Measurements from ENCODE around the gene LHFPL6. TPM values are rescaled to one million over a fixed set of nuclear protein-coding genes. Genes with fewer than 3 reads are reported as not detected.

The LHFPL6 gene
- total RNA-seq, 1 experiment from 2014 or later = 12.7 TPM

DNA sequence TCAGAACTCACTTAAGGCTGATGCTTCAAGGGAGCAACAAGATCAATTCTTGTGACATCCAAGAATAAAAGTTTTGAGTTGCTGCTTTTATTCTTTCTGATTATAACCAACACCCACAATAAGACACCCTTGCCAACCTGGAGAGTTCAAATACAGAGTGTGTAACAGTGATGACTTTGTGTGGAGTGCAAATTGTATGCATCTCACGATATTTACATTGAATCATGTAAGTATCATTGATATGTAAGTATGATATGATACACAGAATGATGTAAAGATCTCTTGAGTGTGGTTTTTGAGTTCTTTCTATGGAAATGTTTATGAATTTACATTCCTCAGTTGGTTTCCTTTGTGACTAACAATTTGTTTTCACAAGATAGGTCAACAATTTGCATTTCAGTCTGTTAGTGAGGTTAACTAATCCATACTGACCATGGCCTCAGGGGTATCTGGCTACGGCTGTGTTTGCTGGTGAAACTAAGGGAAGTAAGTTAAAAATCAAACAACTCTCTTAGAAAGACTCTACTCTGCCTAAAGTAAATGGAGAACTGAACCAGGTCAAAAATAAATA is 12.4 kb downstream of the LHFPL6 start:
- DNase-seq (ENCODE audit: low read depth) = no peak

DNA sequence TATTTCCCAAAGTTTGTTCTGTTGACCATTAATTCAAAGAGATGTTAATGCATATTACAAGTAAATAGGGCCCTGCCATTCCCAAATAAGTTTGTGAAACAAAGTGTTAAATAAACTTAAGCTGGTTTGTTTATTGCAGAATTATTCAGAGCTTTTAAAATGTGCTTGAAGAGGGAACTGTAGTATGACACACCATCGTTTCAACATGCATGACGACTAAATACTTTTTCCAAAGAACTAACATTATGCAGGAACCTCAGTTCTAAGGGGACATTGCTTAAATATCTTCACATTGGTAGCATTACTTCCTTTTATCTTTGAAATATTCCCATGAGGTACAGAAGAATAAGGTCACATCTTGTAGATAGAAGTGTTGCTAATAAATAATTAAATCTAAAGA is 14.6 kb downstream of the LHFPL6 start:
- no peak for DNase-seq (ENCODE audit: low read depth)

DNA sequence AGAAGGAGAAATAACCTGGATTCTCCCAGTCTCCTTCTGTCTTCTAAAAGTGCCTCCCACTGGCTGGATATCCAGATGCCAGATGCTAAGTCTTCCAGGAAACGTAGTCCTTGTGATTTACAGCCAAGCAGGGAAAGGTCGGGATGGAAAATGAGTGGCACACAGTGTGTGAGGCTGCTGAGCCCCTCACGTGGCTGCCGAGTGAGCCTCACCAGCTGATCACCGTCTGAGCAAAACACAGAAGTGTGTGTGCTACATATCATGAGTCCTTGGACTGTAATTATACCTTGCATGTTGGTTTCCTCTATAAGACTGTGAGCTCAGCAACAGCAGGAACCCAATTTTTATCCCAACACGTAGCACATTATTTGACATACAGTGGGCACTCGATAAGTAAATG is 15.1 kb downstream of the LHFPL6 start:
- DNase-seq (ENCODE audit: low read depth) = no peak

DNA sequence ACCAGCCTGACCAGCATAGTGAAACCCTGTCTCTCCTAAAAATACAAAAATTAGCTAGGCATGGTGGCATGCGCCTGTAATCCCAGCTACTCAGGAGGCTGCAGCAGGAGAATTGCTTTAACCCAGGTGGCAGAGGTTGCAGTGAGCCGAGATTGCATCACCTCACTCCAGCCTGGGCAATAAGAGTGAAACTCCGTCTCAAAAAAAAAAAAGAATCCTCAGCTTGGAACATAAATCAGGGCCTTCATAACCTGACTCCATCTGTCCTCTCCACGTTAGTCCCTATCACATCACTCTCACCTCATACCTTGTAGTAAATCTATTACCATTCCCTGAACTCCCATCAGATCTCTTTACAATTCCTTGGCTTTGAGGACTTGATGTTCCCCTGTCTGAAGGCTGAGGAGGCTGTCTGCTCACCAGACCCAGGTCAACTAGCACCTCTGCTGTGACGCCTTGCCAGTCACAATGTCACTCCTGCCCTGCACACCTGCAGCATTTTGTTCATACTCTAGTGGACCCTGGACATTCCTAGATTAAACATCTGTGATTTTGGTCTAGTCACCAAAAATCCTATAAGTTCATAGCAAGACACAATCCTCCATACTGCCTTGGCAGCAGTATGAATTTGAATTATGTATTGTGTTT is 15.9 kb downstream of the LHFPL6 start:
- DNase-seq (ENCODE audit: low read depth) = no peak

DNA sequence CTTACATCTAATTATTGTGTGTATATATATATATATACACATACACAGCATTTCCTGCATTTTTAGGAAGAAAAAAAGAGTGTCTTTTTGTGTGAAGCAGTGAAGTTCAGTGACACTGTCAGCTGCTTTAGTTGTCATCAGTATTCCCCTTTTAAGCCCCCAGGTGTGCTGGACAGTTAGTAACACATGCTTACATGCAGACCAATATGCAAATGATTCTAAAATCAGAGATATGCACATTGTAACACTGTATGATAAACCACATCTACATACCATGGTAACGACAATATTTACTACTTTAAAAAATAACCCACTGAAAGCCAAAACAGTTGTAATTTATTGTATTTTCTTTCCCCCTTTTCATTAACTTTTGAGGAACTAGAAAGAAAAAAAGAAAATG is 16.8 kb downstream of the LHFPL6 start:
- no peak for DNase-seq (ENCODE audit: low read depth)

DNA sequence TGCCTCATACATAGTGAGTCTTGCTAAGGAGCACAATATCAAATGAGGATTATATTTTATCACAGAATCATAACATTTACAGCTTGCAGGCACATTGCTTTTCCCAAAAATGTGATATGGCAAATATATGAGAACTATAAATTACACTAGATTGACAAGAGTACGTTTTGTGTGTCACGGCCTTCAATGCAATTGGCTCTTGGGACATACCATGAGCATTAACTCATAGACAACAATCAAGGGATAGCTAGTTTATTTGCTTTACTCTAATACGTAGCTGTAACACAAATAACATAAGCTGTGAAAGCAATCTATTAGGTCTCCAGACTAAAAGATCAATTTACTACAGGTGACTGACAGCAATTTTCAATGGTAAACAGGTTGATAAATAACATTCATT is 17.8 kb downstream of the LHFPL6 start:
- no peak for DNase-seq (ENCODE audit: low read depth)

DNA sequence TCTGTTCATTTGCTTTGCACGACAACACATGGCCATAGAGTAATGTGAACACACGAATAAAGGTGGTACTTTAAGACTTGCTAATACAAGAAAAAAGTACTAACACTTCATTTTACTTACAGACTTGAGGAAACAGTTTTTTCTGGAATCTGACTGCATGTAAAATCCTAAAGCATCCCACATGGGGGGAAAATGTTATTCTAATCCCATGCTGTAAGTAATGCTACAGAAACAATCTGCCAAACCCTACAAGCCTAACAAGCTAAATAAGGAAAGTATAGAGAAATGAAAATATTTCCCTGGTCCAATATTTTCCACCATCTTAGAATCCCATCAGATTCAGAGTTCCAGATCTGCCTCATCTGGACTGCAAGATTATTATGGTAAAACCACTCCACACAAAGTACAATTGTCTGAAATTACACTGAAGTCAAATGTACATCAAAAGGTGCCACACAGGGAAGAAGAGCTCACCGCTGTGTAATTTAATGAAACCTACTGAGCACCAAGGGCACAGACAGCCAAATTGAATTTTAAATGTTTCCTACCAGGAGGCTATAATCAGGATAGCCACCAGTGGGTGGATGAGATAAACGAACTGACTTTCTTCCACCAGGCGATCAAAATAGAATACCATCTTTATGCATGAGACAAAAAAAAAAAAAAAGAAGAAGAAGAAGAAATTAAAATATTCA is 22.0 kb downstream of the LHFPL6 start:
- no peak for DNase-seq (ENCODE audit: low read depth)

DNA sequence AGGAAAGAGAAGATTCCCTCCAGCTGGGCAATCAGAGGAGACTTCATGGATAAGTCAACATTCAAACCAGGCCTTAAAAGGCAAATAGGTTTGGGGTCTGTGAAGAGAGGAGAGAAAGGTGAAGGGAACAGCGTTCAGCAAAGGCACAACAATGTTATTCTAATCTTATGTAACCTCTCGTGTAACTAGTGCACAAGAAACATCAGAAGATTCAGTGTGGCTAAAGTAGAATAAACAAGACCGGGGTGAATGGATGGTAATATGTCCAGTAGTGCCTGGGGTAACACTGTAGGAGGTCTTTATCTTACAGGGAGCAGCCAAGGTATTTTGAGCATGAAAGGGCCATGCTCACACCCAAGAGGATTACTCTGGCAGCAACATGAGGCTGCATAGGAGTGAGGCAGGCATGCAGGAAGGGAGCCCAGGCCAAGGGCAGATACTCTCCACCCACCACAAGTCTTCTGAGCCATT is 24.1 kb downstream of the LHFPL6 start:
- DNase-seq (ENCODE audit: low read depth) = no peak

DNA sequence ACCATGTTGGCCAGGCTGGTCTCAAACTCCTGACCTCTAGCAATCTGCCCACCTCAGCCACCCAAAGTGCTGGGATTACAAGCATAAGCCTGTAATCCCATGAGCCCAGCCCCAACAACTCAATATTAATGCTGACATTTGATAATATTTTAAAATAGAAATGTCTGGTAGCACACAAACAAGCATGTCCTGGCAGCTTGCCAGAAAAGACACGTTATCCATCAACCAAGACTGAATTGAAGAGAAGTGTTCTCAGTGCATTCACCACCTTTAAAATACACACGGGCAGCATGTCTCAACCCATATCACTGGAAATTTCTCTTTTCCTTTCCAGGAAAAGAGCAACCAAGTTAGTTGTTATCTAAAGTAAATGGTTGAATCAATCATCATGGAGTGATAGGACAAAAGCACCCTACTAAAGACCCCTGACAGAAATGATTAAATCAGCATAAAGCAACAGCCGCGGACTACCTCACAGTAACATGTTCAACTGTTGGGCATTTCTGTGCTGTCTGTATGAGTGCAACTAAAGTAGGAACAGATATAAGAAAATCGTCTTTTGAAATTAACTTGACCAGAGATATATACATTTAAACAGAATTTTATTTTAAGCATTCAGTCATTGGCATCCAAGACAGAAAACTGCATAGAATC is 25.0 kb downstream of the LHFPL6 start:
- no peak for DNase-seq (ENCODE audit: low read depth)

DNA sequence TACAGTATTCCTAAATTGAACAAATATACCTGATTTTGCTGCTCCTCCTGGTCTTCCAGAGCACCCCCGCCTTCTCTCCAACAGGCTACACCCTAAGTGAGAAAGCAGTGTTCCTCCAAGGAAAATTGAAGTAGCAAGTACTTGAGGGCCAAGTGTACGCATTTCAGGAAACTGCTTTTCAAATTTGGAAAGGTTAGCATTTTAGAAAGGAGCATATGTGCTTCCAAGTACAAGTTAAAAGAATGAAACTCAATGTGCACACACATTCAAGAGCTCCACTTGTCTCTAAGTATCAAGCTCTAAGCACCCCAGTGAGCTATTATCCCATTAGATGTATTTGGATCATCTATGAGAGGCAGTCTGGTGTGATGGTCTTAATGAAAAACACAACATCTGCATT is 25.8 kb downstream of the LHFPL6 start:
- DNase-seq (ENCODE audit: low read depth) = no peak

DNA sequence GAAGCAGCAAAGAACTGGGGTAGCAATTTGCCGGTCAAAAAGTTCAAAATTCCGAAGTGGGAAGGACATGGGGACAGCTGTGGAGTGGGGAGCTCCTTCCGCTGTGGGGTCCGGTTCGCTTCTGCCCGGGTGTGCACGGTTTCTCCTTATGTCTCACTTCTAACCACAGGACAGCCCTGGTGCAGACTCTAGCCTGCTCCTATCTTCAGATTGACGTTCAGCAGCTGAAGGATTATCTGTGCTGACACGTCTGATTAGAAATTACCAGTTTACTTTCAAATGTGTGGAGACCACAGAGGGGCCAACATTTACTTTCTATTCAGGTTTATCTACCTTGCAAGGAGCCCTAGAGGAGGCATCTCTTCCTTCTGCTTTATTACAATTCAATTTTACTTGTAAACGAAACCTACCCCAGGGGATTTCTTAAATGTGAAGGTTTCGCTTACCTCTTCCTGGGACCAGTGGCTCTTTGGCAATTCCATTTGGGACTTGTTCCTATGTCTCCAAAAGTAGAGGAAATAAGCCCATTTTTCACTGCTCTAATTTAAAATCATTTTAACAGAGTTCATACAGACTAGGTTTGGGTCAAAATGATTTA is 27.3 kb downstream of the LHFPL6 start:
- DNase-seq (ENCODE audit: low read depth) = no peak

DNA sequence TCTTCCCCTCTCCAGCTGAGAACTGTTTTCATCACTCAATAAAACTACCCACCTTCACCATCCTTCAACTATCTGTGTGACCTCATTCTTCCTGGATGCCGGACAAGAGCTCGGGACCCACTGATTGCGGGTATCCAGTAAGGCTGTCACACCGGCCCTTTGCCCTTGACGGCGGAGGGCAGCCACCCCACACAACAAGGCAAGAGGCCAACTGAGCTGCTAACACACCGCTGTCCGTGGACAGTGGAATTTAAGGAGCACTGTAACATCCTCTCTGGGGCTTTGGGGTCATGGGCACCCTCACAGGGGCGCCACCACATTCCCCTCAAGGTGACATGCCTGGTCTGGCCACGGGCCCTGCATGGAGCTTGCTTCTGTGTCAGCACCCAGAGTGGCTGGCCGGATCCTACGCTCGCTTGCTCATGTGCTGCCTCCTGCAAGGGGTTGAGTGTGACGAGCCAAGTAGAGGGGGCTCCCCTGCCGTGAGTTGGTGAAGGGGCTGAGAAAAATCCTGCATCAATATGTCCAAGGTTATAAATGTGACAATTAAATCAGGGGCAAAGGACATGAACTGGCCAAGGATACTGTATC is 31.4 kb downstream of the LHFPL6 start:
- no peak for DNase-seq (ENCODE audit: low read depth)

DNA sequence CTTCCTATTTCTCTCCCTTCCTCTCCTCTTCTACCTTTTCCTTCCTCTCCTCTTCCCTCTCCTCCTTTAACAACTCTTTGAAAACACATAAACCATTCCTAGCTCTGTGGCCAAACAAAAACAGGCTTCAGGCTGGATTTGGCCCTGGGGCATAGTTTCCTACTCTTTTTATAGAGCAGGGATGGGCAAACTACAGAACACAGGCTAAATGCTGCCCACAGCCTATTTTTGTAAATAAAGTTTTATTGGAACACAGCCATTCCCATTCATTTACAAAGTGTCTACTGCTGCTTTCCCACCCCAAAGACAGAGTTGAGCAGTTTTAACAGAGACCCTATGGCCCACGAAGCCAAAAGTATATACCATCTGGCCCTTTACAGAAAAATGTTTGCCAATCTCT is 35.4 kb downstream of the LHFPL6 start:
- DNase-seq (ENCODE audit: low read depth) = no peak

DNA sequence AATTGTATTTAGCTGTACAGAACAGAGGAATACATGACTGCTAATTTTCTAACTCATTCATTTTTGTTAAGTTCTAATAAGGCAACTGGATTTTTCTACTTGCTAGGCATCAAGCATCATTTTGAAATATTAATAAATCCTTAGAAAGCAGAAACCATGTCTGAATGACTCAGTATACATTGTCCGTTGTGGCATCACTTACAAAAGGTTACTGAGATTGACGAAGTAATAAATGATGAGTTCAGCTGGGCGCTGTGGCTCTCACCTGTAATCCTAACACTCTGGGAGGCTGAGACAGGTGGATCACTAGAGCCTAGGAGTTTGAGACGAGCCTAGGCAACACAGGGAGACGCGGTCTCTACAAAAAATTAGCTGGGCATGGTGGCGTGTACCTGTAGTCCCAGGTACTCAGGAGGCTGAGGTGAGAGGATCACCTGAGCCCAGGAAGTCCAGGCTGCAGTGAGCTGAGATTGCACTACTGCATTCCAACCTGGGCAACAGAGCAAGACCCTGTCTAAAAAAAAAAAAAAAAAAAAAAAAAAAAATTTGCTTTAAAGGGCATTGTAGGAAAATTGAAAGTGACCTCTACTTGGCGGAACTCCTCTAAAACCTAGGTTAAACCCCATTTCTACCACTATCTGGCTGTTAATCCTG is 36.6 kb downstream of the LHFPL6 start:
- no peak for DNase-seq (ENCODE audit: low read depth)

DNA sequence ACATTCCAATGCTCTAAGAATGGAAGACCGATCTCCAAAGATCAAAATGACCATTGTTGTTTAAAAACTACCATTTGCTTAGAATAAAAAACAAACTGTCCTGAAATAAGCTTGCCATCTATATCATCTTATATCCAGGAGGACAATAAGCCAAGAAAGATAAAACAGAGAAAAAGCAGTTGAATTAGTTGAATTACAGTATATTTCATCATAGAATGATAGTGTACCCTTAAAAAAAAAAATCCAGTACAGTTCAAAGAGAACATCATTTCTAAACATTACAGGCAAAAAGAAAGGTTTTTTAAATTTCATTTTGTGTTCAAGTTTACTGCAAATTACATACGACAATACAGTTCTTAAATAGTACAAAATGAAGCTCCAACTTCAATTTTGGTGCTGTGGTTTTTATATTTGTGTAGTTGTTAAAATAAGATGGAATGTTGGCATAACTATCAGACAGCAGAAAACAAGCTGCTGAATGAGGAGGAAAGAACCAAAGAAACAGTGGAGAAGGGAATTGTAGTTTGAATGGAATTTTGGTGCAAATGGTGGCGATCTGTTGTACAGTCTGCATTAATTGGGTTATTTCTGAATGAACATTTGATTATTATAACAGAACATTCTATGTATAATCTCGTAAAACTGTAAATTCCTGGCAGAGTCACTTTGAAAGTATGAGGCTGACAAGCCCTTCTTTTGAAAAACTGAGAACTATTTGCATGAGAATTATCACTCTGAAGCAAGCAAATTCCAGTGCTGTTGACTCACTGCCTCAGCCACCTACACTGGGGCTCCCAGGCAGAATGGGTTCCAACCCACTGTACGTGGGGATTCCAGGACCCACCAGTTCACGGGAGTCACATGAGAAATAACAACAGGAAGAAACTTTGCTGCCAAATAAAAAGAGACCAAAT is 37.7 kb downstream of the LHFPL6 start:
- DNase-seq (ENCODE audit: low read depth) = peak; percentile 78

DNA sequence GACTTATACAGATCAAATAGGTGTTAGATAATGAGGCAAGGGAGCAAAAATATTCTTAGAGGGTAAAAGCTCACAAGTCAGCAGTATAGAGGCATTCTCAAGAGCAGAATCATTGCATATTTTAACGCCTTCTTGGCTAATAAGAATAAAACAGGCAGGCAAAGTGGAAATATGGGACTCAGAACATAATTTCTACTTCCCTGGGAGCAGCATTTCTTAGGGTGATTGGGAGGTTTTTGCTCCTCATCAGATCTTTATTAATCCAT is 39.6 kb downstream of the LHFPL6 start:
- no peak for DNase-seq (ENCODE audit: low read depth)

DNA sequence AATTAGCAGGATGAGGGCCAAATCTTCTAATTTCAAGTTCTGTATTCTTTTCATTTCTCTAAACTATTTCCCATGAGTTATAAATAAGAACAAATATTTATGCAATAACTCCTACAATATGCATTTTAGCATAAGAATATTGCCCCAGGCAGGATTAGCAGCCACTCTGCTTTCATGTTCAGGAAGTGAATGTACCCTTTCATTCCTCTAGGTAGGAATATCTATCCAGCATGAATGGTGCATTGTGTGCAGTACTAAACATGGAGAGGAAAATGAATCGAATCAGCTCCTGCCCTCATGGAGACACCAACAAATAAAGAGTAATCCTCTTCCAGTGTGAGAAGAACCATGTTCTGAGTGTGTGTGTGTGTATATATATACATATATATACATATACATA is 41.0 kb downstream of the LHFPL6 start:
- no peak for DNase-seq (ENCODE audit: low read depth)

DNA sequence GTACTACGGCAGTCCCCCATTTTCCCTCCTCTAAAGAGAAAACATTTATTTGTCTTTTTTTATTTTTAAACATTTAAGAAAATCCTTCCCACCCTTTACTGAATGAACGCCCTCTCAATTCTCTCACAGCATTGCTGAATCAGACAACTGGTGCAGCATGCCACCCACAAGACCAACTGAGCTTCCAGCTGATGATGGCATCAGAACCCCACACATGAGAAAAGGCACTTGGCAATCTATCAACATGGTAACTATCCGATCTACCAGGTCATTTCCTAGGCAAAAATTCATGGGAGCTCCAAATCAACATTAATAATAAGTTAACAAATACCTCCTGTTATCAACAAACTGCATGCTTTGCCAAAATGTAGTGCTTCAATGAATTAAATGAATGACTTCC is 43.1 kb downstream of the LHFPL6 start:
- DNase-seq (ENCODE audit: low read depth) = no peak

DNA sequence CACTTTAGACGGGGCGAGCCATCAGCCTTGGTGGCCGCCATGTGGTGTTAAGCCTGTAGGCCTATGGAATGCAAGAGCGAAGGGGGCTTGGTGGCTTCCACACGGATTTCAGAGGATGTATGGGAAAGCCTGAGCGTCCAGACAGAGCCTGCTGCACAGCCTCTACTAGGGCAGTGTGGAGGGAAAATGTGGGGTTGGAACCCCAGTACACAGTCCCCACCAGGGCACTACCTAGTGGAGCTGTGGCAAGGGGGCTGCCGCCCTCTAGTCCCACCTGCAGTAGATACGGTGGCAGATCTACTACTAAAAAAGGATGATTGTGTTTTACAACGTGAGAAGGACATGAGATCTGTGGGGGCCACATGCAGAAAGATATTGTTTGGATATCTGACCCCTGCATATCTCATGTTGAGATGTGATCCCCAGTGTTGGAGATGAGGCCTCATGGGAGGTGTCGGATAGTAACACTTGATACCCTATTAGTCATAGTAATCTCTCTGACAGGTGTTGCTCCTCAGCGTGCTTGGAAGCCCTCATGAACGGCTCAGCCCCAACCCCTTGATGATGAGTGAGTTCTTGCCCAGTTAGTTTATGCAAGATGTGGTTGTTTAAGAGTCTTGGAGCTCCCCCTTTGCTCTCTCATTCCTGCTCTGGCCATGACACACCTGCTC is 45.6 kb downstream of the LHFPL6 start:
- no peak for DNase-seq (ENCODE audit: low read depth)

DNA sequence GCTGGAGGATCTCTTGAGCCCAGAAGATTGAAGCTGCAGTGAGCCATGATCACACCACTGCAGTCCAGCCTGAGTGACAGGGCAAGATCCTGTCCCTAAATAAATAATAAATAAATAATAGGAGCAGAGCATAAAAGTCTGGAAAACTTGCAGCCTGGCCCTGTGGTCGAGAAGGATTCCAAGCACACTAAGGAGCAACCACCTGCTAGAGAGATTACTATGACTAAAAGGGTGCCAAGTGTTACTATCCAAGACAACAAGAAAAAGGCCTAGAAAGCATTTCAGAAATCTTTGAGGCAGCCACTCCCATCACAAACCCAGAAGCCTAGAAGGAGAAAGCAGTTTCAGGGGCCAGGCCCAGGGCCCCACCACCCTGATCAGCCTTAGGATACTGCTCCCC is 46.1 kb downstream of the LHFPL6 start:
- DNase-seq (ENCODE audit: low read depth) = no peak

Data from Daoy (cell line).